MCF 10A (cell line): ENCODE data around the gene CLEC1A. TPM values are rescaled to one million over a fixed set of nuclear protein-coding genes. Genes with fewer than 3 reads are reported as not detected.

Source experiments
- BruUV-seq: library from RNA; stranded (reverse); fragments of 400-500 nt; replicated peaks from 2 replicates; lab custom pipeline; 2021; lab: Mats Ljungman, UMichigan
- CTCF ChIA-PET: fragments of 300-600 bp; sonication (Branson Sonifier 250); formaldehyde crosslinking; extraction: SDS; loops from one replicate; lab custom pipeline; 2021; ENCODE audit warnings: antibody characterized with exemption, inconsistent platforms; lab: Yijun Ruan, JAX
- POLR2A ChIA-PET: fragments of 300-600, 350-650 bp; sonication (Branson Sonifier 250); formaldehyde crosslinking; extraction: SDS; loops from one replicate; lab custom pipeline; 2020; ENCODE audit warnings: antibody characterized with exemption, inconsistent platforms; lab: Yijun Ruan, JAX
- DNase-seq: peaks from one replicate; pipeline ENCODE4 v3.0.0-alpha.2; 2018; ENCODE audit not compliant: unreplicated experiment
- H3K27ac Mint-ChIP-seq: one replicate; pipeline ENCODE4 v1.8.0; 2022; ENCODE audit warnings: mild to moderate bottlenecking, low read depth, mixed read lengths; ENCODE audit not compliant: unreplicated experiment
- H3K27me3 Mint-ChIP-seq: one replicate; pipeline ENCODE4 v1.8.0; 2022; ENCODE audit warnings: mixed read lengths; ENCODE audit not compliant: insufficient read depth, unreplicated experiment
- H3K36me3 Mint-ChIP-seq: one replicate; pipeline ENCODE4 v1.8.0; 2022; ENCODE audit warnings: mild to moderate bottlenecking, moderate library complexity, mixed read lengths; ENCODE audit not compliant: insufficient read depth, unreplicated experiment
- H3K4me1 Mint-ChIP-seq: one replicate; pipeline ENCODE4 v1.8.0; 2022; ENCODE audit warnings: mixed read lengths; ENCODE audit not compliant: insufficient read depth, unreplicated experiment
- H3K4me3 Mint-ChIP-seq: one replicate; pipeline ENCODE4 v1.8.0; 2022; ENCODE audit warnings: mild to moderate bottlenecking, moderate library complexity, mixed read lengths; ENCODE audit not compliant: unreplicated experiment
- H3K9me3 Mint-ChIP-seq: one replicate; pipeline ENCODE4 v1.8.0; 2022; ENCODE audit warnings: mixed read lengths; ENCODE audit not compliant: unreplicated experiment
- CTCF ChIP-seq: fragments of 200-600 bp; IDR thresholded peaks from one replicate; pipeline ENCODE4 v1.8.0; 2022; ENCODE audit warnings: antibody characterized with exemption, mild to moderate bottlenecking; ENCODE audit not compliant: unreplicated experiment
- intact Hi-C: fragments of 100-400 bp; cut with micrococcal nuclease; formaldehyde crosslinking; loops from 2 replicates; pipeline ENCODE4 v1.14.1; 2022
- total RNA-seq: library from RNA; stranded (reverse); gene quantifications from 2 replicates; pipeline ENCODE4 v1.2.3, GENCODE V29; 2022

The CLEC1A gene
- total RNA-seq, 1 experiment from 2014 or later, result not detected

- no peak overlapping the region for H3K27ac Mint-ChIP-seq
- ChIA-PET POLR2A (interaction anchor here (0.7 to 1.4 kb wide), 2 partner anchors 10 to 15 kb away, joined by 3 read pairs; no protein-coding TSS in a partner anchor), CTCF (interaction anchor here (0.9 kb wide), 1 partner anchor 58 kb away, joined by 5 read pairs; no protein-coding TSS in a partner anchor)
- no peak for DNase-seq
- BruUV-seq, result no TSS peak
- H3K4me1 Mint-ChIP-seq, result peaks cover 6% of the 10 kb centered on the region
- no peak for TF ChIP-seq CTCF
- H3K27me3 Mint-ChIP-seq, result no peaks in the 10 kb centered on the region
- no peaks in the 10 kb centered on the region for H3K36me3 Mint-ChIP-seq
- H3K9me3 Mint-ChIP-seq, result no peaks in the 10 kb centered on the region
- H3K4me3 Mint-ChIP-seq, result no peak overlapping the region
- intact Hi-C loops, result no loop called here
These were observed 16.5 kb downstream of the CLEC1A start for GRCh38 chr12:10082117-10082874.

DNA sequence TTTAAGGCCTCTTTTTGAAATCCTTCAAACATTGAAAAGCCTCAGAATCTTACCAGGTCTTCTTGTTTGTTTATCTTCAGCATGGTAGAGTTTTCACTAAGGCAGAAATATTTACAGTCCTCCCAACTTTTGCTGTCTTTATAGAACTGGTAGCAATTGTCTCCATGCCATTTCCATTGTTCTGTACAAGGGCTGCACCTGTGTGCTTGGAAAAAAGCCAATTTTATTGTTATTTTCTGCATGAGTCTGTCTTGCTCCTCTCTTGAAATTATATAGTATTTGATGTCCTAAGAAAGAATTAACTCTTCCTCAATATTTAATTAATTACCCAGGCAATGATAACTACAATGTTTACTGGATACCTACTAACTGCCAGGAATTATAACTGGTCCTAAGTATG is 23.3 kb downstream of the CLEC1A start:
- BruUV-seq, result no TSS peak
- H3K9me3 Mint-ChIP-seq, result no peaks in the 10 kb centered on the region
- CTCF ChIA-PET, result no interaction called here
- H3K4me3 Mint-ChIP-seq, result no peak overlapping the region
- H3K4me1 Mint-ChIP-seq, result no peaks in the 10 kb centered on the region
- DNase-seq, result no peak
- H3K27me3 Mint-ChIP-seq, result no peaks in the 10 kb centered on the region
- intact Hi-C loops, result no loop called here
- no peak overlapping the region for H3K27ac Mint-ChIP-seq
- no peak for TF ChIP-seq CTCF
- POLR2A ChIA-PET, result no interaction called here
- no peaks in the 10 kb centered on the region for H3K36me3 Mint-ChIP-seq

DNA sequence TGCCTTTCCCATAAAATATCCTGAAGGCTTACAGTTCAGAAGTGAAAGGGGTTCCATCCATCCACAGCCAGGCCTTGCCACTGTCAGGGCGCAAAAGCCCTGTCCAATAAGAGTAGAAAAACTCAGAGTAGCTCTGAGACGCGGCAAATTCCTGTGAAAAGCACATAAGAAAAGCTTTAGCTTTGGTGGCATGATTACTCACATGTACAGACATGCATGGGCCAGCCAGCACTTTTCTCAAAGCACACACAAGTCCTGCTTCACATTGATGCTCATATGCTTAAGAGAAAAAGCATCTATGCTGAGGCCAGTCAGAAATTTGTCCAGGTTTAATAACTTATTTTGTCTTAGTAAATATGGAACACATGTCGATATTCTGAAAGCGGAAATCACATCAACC is 25.5 kb downstream of the CLEC1A start:
- Mint-ChIP-seq H3K4me1 (peaks cover 6% of the 10 kb centered on the region), H3K9me3 (no peaks in the 10 kb centered on the region), H3K36me3 (no peaks in the 10 kb centered on the region), H3K4me3 (no peak overlapping the region), H3K27ac (no peak overlapping the region), H3K27me3 (no peaks in the 10 kb centered on the region)
- ChIA-PET CTCF (interaction anchor here (1.0 kb wide), 1 partner anchor 325 kb away, joined by 3 read pairs; no protein-coding TSS in a partner anchor), POLR2A (no interaction called here)
- no TSS peak for BruUV-seq
- no peak for TF ChIP-seq CTCF
- intact Hi-C loops, result no loop called here
- no peak for DNase-seq

- no peak overlapping the region for H3K4me3 Mint-ChIP-seq
- intact Hi-C loops, result no loop called here
- no TSS peak for BruUV-seq
- POLR2A ChIA-PET, result interaction anchor here (1.1 kb wide), 1 partner anchor 10 kb away, joined by 3 read pairs; no protein-coding TSS in a partner anchor
- no peaks in the 10 kb centered on the region for H3K9me3 Mint-ChIP-seq
- no peak for DNase-seq
- CTCF ChIA-PET, result interaction anchor here (1.0 kb wide), 1 partner anchor 324 kb away, joined by 3 read pairs; no protein-coding TSS in a partner anchor
- no peaks in the 10 kb centered on the region for H3K36me3 Mint-ChIP-seq
- no peaks in the 10 kb centered on the region for H3K27me3 Mint-ChIP-seq
- TF ChIP-seq CTCF, result no peak
- H3K4me1 Mint-ChIP-seq, result peaks cover 6% of the 10 kb centered on the region
- H3K27ac Mint-ChIP-seq, result no peak overlapping the region
These were observed 26.7 kb downstream of the CLEC1A start for GRCh38 chr12:10072131-10072530.
